Activated CD8-positive, alpha-beta memory T cell treated with anti-CD3 and anti-CD28 coated beads, Interleukin-2, amount 50 U/mL, for 24 hours (primary cell): ENCODE measurements around the gene APLP1.
"Not testable (repeated sequence)": the region's sequence is repeated elsewhere in the genome, so short reads cannot be mapped to it uniquely, and the experiment has no call there.

ENCODE experiments used
- DNase-seq: peaks from one replicate; pipeline ENCODE4 v3.0.0-alpha.2; 2020; ENCODE audit errors: extremely low read depth

The APLP1 gene

DNA sequence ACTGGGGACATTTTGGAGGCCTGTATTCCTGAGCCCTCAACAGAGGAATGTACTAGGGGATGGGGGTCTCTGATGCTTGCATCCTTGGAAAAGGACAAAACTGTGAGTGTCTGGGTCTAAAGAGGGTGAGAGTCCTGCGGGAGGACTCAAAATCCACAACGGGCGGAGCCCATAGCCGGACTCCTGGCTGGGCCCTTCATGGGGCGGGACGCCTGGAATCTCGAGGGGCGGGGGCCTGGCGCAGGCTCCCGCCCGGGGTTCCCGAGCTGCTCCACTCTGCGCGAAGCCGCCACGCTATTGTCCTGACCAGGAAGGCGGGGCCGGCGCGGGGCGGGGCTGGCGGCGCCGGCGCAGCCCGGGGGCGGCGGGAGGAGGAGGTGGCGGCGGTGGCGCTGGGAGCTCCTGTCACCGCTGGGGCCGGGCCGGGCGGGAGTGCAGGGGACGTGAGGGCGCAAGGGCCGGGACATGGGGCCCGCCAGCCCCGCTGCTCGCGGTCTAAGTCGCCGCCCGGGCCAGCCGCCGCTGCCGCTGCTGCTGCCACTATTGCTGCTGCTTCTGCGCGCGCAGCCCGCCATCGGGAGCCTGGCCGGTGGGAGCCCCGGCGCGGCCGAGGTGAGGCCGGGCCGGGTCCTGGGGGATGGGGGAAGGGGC lies at the start of gene APLP1:
Gene APLP1 (plus strand): TSS at position 403 of the 651 bp plus-strand sequence. CDS start 63 bp downstream, at position 466.
- DNase-seq, result peak; percentile 14

DNA sequence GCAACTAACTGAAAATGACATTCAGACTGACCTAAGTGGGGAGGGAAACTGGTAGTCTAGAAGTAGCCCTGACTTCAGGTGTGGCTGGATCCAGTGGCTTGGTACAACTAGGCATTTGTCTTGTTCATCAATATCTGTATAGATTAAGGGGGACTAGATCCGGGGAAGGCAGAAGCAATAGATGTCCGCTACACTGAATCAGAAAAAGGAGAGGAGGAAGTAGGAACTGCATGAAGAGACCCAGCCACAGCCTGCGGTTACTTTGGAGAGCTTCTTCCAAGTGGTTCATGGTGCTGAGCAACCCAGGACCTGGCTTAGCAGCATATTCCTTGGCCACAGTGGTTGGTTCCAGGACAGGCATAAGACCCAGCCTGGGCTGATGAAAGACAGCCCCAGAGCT lies 45.8 kb upstream of the APLP1 start:
- no peak for DNase-seq

DNA sequence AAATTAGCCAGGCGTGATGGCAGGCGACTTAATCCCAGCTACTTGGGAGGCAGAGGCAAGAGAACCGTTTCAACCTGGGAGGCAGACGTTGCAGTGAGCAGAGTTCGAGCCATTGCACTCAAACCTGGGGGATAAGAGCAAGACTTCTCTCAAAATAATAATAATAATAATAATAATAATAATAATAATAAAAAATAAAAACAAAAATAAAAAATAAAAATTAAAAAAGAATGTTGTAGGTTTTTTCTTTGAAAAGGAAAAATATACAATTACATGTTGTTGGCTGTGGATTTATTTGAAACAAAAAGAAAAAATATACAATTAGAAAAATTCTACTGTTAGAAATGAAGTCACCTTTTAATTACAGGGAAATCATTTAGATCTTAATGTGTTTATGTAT lies 44.2 kb upstream of the APLP1 start:
- no peak for DNase-seq

DNA sequence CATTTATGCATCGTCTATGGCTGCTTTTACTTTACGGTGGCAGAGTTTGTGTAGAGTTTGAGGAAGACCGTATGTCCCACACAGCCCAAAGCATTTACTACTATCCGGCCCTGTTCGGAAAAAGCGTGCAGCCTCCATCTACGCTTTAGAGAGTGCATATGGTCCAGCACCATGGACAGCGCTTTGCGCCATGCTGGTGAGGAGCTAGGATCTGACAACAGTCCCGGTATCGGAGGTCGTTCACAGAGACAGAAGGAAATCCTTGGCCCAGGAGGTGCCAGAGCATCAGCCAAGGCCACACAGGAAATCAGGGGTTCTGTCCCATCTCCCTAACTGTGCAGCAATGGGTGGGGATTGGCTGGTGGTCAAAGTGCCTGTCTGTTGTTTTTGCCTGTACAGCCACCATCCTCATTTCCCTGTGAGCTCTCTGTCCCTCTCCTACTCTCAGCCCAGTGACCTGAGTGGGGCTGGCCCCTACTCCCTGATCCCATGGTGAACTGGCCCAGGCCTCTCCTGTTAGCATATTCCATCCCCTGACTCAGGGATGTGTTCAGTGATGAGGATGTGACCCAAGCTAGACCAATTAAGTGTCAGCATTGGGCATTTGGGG lies 39.6 kb upstream of the APLP1 start:
- DNase-seq, result no peak

DNA sequence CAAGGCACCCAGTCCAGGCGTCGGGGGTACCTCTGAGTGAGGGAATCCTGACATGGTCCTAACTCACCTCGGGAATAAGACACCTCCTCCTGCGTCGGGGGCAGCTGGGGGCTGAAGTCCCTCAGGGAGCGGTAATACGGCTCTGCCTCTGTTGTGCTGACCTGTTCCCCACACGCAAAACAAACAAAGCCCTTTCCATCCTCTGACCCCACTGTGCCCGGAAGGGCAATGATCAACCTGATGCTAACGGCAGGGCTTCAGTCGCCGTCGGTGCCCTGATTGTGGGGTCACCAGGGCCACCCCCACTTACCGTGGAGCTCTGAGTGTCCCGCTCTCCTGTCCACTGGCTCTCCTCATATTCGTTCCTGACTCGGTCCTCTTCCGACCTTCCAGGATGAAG lies 37.4 kb upstream of the APLP1 start:
- no peak for DNase-seq

DNA sequence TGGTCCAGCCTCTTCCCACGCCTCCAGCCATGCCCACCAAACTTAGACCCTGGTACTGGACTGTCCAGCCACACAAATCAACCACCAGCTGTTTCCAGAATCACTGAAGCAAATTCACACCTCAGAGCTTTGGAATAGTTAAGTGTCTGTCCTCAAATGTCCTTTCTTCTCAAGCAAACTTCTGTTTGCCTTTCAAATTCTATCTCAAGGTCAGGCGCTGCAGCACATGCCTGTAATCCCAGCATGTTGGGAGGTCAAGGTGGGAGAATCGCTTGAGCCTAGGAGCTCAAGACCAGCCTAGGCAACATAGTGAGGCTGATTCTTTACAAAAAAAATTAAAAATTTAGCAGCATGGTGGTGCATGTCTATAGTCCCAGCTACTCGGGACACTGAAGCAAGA lies 36.3 kb upstream of the APLP1 start:
- no peak for DNase-seq

DNA sequence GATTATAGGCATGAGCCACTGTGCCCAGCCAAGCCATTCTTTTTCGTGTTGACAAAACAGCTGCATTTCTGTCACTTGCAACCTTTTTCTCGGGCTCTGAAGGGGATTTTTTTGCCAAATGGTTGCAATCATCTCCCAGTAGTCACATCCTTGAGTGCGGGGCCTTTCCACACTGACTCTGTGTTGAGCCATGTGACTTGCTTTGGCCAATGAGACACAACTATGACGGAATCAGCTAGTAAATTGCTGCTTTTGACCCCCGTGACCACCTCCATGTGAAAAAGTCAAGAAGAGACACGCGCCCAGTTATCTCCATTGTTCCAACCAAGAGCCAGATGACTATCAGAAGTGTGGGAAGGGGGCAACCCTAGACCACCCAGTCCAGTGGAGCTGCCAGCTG lies 34.4 kb upstream of the APLP1 start:
- no peak for DNase-seq

DNA sequence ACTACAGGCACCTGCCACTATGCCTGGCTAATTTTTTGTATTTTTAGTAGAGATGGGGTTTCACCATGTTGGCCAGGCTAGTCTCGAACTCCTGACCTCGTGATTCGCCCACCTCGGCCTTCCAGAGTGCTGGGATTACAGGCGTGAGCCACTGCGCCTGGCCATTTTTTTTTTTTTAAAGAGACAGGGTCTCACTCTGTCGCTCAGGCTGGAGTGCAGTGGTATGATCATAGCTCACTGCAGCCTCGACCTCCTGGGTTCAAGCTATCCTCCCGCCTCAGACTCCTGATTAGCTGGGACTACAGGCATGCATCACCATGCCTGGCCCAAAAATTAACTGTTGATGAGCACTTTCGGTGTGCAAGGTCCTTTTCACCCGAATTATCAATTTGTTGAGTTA lies 32.3 kb upstream of the APLP1 start:
- DNase-seq, result not testable (repeated sequence)

DNA sequence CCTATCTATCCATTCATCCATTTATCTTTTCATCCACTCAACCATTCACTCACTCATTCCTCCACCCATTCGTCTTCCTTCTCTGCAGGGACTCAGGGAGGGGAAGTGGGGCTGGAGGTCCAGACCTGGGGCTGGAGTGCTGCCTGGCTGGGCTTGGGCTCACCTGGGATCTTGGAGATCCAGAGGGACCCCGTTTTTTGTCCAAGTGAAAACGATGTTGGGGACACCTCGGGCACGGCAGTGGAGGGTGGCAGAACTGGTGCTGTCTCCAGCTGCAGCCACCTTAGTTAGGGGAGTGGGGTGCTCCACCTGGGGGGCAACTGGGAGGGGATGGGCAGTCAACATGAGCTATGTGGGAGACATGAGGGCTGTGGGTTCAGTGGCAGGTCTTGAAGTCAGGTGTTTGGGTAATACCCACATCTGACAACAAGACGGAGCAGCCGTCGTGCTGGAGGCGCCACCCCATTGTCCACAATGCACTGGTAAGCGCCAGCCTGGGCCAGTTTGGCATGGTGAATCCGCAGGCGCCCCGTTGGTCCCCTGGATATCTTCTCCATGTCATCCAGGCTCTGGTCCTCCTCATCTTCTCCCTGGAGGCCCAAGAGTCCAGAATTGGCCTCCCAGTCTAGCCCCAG lies 26.3 kb upstream of the APLP1 start:
- no peak for DNase-seq

DNA sequence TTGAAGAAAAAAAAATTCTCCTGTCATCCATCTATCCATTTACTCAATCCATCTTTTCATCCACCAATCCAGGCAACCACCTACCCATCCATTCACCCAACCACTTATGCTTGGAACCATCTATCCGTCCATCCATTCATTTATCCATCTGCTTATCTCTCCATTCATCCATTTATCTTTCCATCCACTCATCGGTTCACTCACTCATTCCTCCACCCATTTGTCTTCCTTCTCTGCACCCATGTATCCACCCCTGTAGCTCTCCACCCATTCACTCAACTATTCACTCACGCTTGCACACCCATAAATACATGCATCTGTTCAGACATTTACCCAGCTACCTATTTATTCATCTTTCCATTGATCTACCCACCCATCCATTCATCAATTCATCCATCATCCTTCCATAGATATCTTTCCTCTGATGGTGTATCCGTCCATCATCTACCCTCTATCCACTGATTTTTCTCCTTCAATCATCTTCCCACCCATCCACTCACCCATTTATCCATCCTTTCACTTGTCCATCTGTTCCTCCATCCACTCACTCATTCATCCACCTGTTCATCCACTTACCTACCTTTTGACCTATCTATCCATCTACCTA lies 25.6 kb upstream of the APLP1 start:
- DNase-seq, result no peak

DNA sequence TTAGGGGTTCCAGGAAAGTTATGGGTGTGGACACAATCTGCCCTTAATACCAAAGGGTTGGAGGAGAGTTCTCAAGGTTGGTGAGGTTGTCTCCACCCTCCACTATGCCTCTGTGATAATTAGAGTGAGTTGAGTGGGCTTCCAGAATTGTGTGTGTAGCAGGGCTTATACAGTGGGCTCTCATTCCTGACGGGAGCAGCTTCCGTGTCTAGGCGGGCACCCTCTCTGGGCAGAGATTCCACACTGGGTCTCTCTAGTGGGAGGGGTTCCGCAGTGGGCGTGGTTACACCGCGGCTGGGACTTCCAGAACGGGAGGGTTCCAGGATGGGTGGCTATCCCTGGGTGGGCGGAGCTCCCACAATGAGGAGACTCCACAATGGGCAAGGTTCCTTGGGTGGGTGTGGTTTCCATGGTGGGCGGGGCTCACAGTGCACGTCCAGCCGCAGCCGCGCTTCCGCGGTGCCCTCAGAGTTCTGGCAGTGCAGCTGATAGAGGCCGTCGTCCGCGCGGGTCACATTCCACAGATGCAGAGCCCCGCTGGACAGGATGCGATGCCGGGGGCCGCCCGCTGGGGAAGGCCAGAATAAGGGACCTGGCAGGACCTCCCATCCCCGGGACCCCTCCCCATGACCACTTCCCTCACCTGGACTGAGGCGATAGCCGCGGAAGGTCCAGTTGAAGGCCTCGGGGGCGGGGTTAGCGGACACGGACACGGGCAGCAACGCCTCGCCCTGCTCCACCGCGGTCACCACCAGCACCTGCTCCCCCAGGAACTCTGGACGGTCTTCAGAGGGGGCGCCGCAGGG lies 24.5 kb upstream of the APLP1 start:
- no peak for DNase-seq

DNA sequence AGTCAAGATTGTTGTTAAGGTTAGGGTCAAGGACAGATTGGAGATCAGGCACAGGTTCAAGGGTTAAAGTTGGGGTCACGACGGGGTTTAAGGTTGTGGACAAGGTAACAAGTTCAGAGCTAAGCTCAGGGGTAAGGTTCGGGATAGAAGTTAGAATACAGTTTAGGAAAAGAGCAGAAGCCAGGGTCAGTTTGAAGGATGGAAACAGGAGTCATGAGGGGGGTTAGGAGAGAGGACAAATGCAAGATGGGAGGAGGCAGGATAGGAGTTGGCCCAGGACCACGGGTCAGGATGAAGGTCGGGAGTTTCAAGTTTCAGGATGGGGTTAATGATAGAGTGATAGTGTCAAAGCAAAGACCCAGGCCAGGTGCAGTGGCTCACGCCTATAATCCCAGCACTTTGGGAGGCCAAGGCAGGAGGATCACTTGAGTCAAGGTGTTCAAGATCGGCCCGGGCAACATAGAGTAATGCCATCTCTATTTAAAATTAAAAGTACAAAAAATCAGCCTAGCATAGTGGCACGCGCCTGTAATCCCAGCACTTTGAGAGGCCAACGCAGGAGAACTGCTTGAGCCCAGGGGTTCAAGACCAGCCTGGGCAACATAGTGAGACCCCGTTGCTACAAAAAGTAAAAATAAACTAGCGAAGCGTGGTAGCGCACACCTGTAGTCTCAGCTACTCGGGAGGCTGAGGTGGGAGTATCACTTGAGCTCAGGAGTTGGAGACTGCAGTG lies 23.7 kb upstream of the APLP1 start:
- DNase-seq, result no peak

DNA sequence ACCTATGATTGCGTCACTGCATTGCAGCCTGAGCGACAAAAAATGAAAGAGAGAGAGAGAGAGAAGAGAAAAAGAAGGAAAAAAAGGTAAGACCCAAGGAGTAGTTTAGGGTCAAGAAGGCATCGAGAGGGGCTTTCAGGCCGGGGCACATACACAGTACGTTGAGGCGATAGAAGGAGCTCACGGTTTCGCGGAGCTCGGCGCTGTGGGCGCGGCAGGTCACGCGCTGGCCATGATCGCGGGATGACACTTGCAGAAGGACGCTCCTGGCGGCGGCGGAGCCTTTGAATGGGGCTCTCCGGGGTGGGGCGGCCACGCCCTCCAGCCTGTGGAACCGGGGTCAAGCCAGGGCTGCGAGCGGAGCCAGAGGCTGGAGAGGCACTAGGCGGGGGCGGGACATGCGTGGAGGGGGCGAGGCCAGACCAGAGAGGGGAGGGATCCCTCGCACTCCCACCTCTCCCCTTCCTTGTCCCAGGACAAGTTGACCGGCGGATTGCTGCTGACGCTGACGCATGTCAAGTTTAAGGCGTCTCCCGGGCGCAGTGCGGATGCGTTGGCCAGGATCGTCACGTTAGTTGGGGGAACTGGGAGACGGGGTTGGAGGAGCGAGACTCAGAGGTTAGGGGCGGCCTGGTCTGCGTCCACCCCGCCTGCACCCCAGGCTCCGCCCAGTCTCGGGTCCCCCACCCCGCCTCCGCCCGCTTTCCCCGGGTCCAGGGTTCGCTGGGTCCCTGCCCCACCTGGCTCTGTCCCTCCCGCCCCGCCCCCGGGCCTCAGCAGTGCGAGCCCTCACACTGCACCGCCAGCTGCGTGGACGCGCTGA lies 22.9 kb upstream of the APLP1 start:
- DNase-seq, result no peak

DNA sequence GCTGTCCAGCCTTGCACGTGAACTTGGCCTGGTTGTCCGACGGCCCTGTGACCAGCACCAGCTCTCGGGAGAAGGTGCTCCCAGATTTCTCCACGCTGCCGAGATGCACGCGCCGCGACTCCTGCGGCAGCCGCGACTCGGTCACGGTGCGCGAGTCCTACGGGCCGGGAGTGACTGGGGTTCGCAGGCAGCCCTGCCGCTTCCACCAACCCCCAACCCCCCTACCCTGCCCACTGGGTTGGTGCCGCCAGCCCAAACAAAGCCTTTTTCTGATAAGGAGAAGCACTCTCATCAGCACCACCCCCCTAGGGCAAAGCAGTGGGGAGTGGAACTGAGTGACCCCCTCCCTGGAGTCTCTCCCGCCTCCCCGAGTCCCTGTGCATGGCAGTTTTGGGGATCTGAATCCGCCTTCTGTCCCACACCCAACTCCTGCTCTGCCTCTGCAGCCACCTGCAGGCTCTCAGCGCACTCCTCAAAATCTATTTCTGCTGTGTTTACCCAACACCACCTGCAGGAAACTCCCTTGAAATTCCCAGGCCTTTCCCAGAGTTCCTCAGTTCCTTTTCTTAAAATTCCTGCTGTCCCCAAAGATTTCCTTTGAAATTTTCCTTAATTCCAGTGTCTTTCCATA lies 22.2 kb upstream of the APLP1 start:
- no peak for DNase-seq

DNA sequence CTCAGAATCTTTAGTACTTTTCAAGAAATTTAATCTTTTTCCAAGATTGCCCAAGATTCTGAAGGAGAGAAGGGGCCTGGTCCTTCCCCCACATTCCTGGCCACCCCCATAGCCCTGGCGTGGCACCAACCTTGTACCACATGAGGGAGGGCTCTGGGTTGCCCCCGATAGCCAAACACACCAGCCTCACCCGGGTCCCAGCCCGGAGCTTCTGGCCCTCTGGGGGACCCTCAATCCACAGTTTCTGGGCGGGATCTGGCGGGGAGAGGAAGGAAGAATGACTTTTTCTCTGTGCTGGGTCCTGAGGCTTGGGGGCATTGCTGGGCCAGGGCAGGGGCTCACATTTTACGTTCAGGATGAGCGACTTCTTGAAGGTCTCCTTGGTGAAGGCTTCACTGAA lies 20.5 kb upstream of the APLP1 start:
- no peak for DNase-seq

DNA sequence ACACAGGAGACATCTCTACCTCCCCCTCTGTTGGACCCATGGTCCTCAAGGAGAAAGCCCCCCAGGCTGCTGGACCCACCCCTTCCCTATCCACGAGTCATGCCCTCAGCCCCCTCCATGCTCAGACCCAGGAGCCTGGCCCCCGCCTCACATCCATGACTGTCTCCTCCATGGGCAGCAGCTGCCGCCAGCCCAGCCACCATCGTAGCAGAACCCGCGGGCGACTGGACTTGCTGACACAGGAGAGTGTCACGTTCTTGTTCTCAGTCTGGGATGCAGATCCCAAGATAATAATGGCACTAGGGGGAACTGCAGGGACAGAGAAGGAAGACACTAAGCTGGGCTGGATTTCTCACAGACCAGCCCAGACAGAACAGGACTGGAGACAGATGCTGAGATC lies 19.9 kb upstream of the APLP1 start:
- DNase-seq, result no peak

DNA sequence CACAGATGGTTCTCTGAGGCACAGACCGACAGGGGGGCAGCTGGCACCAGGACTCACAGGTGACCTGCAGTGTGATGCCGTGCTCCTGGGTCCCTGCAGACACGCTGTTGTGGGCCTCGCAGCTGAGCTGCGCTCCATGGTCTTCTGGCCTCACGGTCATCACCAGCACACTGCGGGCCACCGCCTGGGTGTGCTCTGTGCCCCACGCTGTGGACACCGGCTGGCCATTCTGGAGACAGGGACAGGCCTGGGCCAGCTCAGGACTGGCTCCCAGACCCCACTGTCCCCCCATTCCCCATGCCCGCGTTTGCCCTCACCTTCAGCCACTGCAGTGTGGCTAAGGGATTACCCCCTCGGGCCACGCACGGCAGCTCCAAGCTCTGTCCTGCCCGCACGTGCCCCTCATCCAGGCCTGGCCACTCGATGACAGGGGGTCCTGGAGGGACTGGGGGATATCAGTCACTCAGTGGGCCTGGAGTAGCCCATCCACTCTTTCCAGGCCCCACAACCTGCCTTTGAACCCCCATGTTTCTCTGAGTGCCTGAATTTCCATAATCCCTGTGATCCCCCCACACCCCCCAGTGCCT lies 19.4 kb upstream of the APLP1 start:
- DNase-seq, result no peak

DNA sequence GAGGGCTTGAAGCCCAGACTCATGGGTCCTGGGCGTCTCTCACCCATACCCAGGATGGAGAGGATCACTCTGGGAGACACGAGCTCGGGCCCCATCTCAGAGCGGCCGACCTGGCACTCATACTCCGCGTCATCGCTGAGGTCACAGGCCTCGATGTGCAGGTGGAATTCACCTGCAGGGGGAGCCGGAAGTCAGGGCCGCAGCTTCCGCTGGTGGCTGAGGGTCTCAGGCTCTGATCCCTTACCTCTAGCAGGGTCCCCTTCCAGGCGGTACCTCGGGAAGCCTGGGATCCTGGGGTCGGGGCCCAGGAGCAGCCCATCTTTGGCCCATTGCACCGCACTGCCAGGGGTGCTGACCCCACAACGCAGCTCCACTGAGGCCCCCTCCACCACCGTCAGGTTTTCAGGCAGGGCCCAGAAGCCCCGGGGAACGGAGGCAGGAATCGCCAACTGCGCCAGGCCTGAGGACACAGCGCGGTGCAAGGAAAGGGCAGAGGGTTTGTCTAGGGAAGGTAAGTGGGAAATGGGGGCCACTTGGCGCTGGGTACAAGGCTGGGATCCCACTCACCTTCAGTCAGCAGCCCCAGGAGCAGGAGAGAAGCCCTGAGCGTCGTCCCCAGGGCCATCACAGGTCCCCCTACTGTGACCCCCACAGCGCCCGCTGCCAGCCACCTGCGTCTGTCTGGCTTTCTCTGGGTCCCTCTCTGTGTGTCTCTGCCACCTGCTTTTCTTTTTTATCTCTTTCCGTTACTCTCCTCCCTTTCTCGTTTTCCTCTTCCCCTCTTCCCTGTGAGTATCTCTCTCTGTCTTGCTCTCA lies 17.0 kb upstream of the APLP1 start:
- no peak for DNase-seq
